ENCODE results near the gene MTA3.

MTA3 gene

DNA sequence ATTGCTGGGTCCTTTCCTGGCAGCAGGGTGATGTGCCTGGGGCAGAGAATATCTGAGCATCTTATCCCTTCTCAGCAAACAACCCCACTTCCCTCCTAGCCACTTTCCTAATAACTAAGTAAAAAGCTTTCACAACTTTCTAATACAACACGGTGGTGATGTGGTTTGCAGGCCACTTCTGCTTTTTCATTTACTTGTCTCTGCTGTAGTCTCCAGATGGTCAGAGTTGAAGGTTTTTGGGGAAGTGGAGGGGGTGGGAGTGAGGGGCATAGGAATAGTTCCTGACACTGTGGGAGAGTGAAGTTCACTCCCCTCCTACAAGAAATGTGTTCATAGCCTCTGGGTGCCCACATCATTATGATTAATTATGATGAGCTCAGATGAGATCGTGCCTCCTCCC lies 183.9 kb downstream of the MTA3 start:
- Histone ChIP-seq H3K9me3 (ENCODE audit: low read length) (no peaks in the 10 kb centered on the region), H3K27me3 (ENCODE audit: insufficient read depth, low read length) (no peaks in the 10 kb centered on the region), H3F3A (ENCODE audit: insufficient read depth, low read length) (peaks cover 4% of the 10 kb centered on the region; the same call in 1 of the 2 replicates), H3K79me2 (ENCODE audit: insufficient read depth, low read length) (no peaks in the 10 kb centered on the region), H3K27ac (ENCODE audit: low read depth, low read length, poor library complexity, severe bottlenecking) (peak overlapping the region; percentile 96), H3K4me1 (ENCODE audit: insufficient read depth, low read length, severe bottlenecking) (peaks cover 72% of the 10 kb centered on the region), H3K4me2 (ENCODE audit: low read length) (peak overlapping the region; percentile 55), H3K4me3 (ENCODE audit: low read depth, low read length, poor library complexity, severe bottlenecking) (no peak overlapping the region), H3K9me2 (ENCODE audit: low read depth, low read length) (no peaks in the 10 kb centered on the region), H4K20me1 (ENCODE audit: insufficient read depth, low read length) (no peaks in the 10 kb centered on the region), H3K36me3 (ENCODE audit: insufficient read depth, low read length) (peaks cover 25% of the 10 kb centered on the region; the same call in 1 of the 2 replicates), H2AFZ (ENCODE audit: low read length) (no peak overlapping the region), H3K9ac (ENCODE audit: low read length) (peak overlapping the region; percentile 1; the same call in 1 of the 2 replicates)
- no peak for TF ChIP-seq EZH2 (IDR thresholded peaks at IDR 0.05; ENCODE audit: borderline replicate concordance, low read length)
- TF ChIP-seq, protein P1, sequence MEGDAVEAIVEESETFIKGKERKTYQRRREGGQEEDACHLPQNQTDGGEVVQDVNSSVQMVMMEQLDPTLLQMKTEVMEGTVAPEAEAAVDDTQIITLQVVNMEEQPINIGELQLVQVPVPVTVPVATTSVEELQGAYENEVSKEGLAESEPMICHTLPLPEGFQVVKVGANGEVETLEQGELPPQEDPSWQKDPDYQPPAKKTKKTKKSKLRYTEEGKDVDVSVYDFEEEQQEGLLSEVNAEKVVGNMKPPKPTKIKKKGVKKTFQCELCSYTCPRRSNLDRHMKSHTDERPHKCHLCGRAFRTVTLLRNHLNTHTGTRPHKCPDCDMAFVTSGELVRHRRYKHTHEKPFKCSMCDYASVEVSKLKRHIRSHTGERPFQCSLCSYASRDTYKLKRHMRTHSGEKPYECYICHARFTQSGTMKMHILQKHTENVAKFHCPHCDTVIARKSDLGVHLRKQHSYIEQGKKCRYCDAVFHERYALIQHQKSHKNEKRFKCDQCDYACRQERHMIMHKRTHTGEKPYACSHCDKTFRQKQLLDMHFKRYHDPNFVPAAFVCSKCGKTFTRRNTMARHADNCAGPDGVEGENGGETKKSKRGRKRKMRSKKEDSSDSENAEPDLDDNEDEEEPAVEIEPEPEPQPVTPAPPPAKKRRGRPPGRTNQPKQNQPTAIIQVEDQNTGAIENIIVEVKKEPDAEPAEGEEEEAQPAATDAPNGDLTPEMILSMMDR (IDR thresholded peaks at IDR 0.05; ENCODE audit: low read length) = no peak

DNA sequence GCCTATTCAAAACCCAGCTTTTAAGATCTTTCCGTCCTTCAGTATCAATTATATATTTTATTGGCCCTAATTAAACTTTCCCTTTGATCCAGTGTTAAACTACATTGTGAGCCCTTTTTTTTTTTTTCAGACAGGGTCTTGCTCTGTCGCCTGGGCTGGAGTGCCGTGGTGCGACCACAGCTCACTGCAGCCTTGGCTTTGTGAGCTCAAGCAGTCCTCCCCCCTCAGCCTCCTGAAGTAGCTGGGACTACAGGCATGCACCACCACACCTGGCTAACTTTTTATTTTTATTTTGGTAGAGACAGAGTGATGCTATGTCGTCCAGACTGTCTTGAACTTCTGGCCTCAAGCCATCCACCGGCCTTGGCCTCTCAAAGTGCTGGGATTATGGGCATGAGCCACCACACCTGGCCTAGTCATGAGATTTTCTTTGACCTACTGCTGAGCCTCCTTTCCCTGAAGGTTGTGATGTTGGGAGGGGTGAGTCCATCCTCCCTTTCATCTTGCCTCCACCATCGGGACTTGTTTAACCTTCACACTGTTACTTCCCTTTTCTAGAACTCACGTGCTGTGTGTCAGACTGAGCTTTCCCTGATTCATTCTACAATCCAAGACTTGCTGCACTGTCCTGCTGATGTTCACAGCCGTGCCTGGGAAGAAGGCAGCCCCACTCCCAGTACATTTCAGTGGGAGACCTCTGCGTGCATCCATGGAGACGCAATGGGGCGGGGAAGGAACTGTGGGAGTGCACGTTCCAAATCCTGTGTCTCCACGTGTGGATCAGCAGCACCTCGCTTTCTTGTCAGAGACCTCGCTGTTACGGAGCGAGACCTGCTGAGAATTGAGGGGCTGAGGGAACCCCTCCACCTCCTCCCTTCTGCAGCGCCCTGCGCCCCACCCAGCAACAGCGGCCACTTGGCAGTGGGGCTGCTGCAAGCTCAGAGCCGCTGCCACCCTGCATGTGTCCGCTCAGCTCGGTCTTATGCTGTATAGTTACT lies 184.7 kb downstream of the MTA3 start:
- Histone ChIP-seq H3K27ac (ENCODE audit: low read depth, low read length, poor library complexity, severe bottlenecking) (peak overlapping the region; percentile 96), H3K9me3 (ENCODE audit: low read length) (no peaks in the 10 kb centered on the region), H2AFZ (ENCODE audit: low read length) (no peak overlapping the region), H3K4me2 (ENCODE audit: low read length) (peak overlapping the region; percentile 55), H3K9me2 (ENCODE audit: low read depth, low read length) (no peaks in the 10 kb centered on the region), H4K20me1 (ENCODE audit: insufficient read depth, low read length) (no peaks in the 10 kb centered on the region), H3K4me1 (ENCODE audit: insufficient read depth, low read length, severe bottlenecking) (peaks cover 72% of the 10 kb centered on the region), H3F3A (ENCODE audit: insufficient read depth, low read length) (peaks cover 4% of the 10 kb centered on the region; the same call in 1 of the 2 replicates), H3K9ac (ENCODE audit: low read length) (peak overlapping the region; percentile 55), H3K27me3 (ENCODE audit: insufficient read depth, low read length) (no peaks in the 10 kb centered on the region), H3K4me3 (ENCODE audit: low read depth, low read length, poor library complexity, severe bottlenecking) (peak overlapping the region; percentile 34), H3K79me2 (ENCODE audit: insufficient read depth, low read length) (no peaks in the 10 kb centered on the region), H3K36me3 (ENCODE audit: insufficient read depth, low read length) (peaks cover 23% of the 10 kb centered on the region; the same call in 1 of the 2 replicates)
- no peak for TF ChIP-seq EZH2 (IDR thresholded peaks at IDR 0.05; ENCODE audit: borderline replicate concordance, low read length)
- TF ChIP-seq, protein P1 (IDR thresholded peaks at IDR 0.05; ENCODE audit: low read length) = no peak

DNA sequence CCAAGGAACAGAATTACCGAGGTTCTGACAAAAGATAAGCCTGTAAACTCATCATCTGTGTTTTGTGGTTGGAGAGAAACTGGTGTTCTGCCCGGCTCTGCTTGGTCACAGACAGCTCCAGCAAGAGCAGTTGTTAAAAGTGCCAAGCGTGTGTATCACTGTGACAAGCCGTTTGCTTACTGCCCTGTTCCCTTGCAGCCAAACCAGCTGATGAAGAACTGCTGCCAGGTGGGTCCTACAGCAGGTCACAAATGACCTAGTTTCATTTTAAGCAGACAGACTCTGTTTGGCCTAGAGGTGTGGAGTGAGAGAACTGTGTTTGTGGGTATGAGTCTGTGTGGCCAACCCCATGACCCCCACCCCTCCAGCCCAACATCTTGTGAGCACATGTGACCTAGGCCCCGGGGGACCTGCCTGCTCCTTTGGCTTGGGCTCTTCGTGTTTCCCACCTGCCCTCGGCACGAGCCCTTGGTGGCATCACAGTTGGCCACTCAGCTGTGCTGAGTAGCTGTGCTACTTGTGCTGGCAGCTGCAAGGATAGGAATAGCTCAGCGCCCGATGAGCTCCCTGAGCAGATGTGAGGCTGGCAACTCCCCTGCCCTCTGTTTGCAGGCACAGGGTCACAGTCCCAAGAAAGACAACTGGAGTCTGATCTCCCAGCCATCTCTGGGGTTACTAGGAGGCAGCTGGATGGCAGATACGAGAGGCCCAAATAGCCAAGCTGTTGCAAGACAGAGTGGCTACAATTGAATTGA lies 185.8 kb downstream of the MTA3 start:
- no peak overlapping the region for H2AFZ ChIP-seq (ENCODE audit: low read length)
- H3K4me3 ChIP-seq (ENCODE audit: low read depth, low read length, poor library complexity, severe bottlenecking) = peak overlapping the region; percentile 34
- no peaks in the 10 kb centered on the region for H4K20me1 ChIP-seq (ENCODE audit: insufficient read depth, low read length)
- H3F3A ChIP-seq (ENCODE audit: insufficient read depth, low read length) = peaks cover 4% of the 10 kb centered on the region; the same call in 1 of the 2 replicates
- no peaks in the 10 kb centered on the region for H3K9me2 ChIP-seq (ENCODE audit: low read depth, low read length)
- no peaks in the 10 kb centered on the region for H3K9me3 ChIP-seq (ENCODE audit: low read length)
- peak overlapping the region; percentile 55 for H3K4me2 ChIP-seq (ENCODE audit: low read length)
- TF ChIP-seq EZH2 (IDR thresholded peaks at IDR 0.05; ENCODE audit: borderline replicate concordance, low read length) = no peak
- TF ChIP-seq, protein P1 (IDR thresholded peaks at IDR 0.05; ENCODE audit: low read length) = no peak
- no peaks in the 10 kb centered on the region for H3K79me2 ChIP-seq (ENCODE audit: insufficient read depth, low read length)
- peaks cover 72% of the 10 kb centered on the region for H3K4me1 ChIP-seq (ENCODE audit: insufficient read depth, low read length, severe bottlenecking)
- peak overlapping the region; percentile 96 for H3K27ac ChIP-seq (ENCODE audit: low read depth, low read length, poor library complexity, severe bottlenecking)
- H3K27me3 ChIP-seq (ENCODE audit: insufficient read depth, low read length) = no peaks in the 10 kb centered on the region
- H3K36me3 ChIP-seq (ENCODE audit: insufficient read depth, low read length) = peaks cover 19% of the 10 kb centered on the region; the same call in 1 of the 2 replicates
- H3K9ac ChIP-seq (ENCODE audit: low read length) = peak overlapping the region; percentile 57

All from OCI-LY1 (cell line).